Liver (tissue), 9 donors: ENCODE data around the gene ACACA. TPM values are rescaled to one million over a fixed set of nuclear protein-coding genes. Genes with fewer than 3 reads are reported as not detected.

Source experiments
- DNase-seq: peaks from one replicate; pipeline ENCODE4 v3.0.0-alpha.2; 2017; ENCODE audit warnings: low spot score
- H3K27ac ChIP-seq, 2 donors: one replicate each; pipeline ENCODE4 v1.7.0; 2013; ENCODE audit warnings: inconsistent platforms in 2 of 2, low read length in 2 of 2, control low read depth in 1 of 2, low read depth in 1 of 2, mild to moderate bottlenecking in 1 of 2
- H3K27me3 ChIP-seq, 4 donors: one replicate each; pipeline versions ENCODE4 v1.6.1 to v1.7.0; 2013; ENCODE audit warnings: low read length in 3 of 4, inconsistent platforms in 1 of 4, mild to moderate bottlenecking in 1 of 4, moderate library complexity in 1 of 4; ENCODE audit not compliant: control insufficient read depth in 4 of 4, insufficient read depth in 4 of 4
- H3K36me3 ChIP-seq, 4 donors: one replicate each; pipeline versions ENCODE4 v1.6.1 to v1.7.0; 2013; ENCODE audit warnings: low read length in 3 of 4, mild to moderate bottlenecking in 3 of 4, low read depth in 1 of 4, moderate library complexity in 1 of 4; ENCODE audit not compliant: control insufficient read depth in 4 of 4, insufficient read depth in 3 of 4
- H3K4me1 ChIP-seq, 4 donors: one replicate each; pipeline versions ENCODE4 v1.6.1 to v1.7.0; 2013; ENCODE audit warnings: low read length in 3 of 4, mild to moderate bottlenecking in 3 of 4, moderate library complexity in 1 of 4; ENCODE audit not compliant: control insufficient read depth in 4 of 4, insufficient read depth in 4 of 4
- H3K4me3 ChIP-seq, 3 donors: one replicate each; pipeline versions ENCODE4 v1.6.1 to v1.7.0; 2013; ENCODE audit warnings: low read length in 3 of 3, control low read depth in 1 of 3, low read depth in 1 of 3, mild to moderate bottlenecking in 1 of 3
- H3K9ac ChIP-seq, 2 donors: one replicate each; pipeline ENCODE4 v1.7.0; 2013; ENCODE audit warnings: low read length in 2 of 2, mild to moderate bottlenecking in 2 of 2, moderate library complexity in 2 of 2, control low read depth in 1 of 2, low read depth in 1 of 2
- H3K9me3 ChIP-seq, 4 donors: one replicate each; pipeline versions ENCODE4 v1.6.1 to v1.7.0; 2013; ENCODE audit warnings: low read length in 3 of 4; ENCODE audit not compliant: control insufficient read depth in 4 of 4
- EGR1 ChIP-seq, 2 donors: IDR thresholded peaks; 2 replicates each; pipeline ENCODE4 v1.6.1; 2016 to 2018; ENCODE audit warnings: antibody characterized with exemption in 2 of 2, low read depth in 2 of 2
- FOXA1 ChIP-seq: IDR thresholded peaks from 2 replicates; pipeline ENCODE4 v1.6.1; 2016; ENCODE audit warnings: antibody characterized with exemption
- FOXA2 ChIP-seq: IDR thresholded peaks from 2 replicates; pipeline ENCODE4 v1.6.1; 2016; ENCODE audit warnings: antibody characterized with exemption
- GABPA ChIP-seq, 2 donors: IDR thresholded peaks in 1 of 2; conservative IDR thresholded peaks in 1 of 2; 2 replicates each; pipeline ENCODE4 v1.6.1; 2016; ENCODE audit warnings: antibody characterized with exemption in 2 of 2, mild to moderate bottlenecking in 1 of 2, moderate library complexity in 1 of 2
- HNF4A ChIP-seq, 2 donors: conservative IDR thresholded peaks; 2 replicates each; pipeline ENCODE4 v1.6.1; 2016; ENCODE audit warnings: antibody characterized with exemption in 2 of 2, mild to moderate bottlenecking in 2 of 2
- HNF4G ChIP-seq: IDR thresholded peaks from 2 replicates; pipeline ENCODE4 v1.6.1; 2016; ENCODE audit warnings: antibody characterized with exemption
- JUND ChIP-seq, 2 donors: IDR thresholded peaks; 2 replicates each; pipeline ENCODE4 v1.6.1; 2016; ENCODE audit warnings: antibody characterized with exemption in 2 of 2
- NR2F2 ChIP-seq: IDR thresholded peaks from 2 replicates; pipeline ENCODE4 v1.6.1; 2016; ENCODE audit warnings: antibody characterized with exemption
- RAD21 ChIP-seq, 2 donors: IDR thresholded peaks; 2 replicates each; pipeline ENCODE4 v1.6.1; 2016; ENCODE audit warnings: antibody characterized with exemption in 2 of 2, mild to moderate bottlenecking in 2 of 2
- RXRA ChIP-seq, 2 donors: IDR thresholded peaks; 2 replicates each; pipeline ENCODE4 v1.6.1; 2017 to 2018; ENCODE audit warnings: antibody characterized with exemption in 2 of 2, mild to moderate bottlenecking in 1 of 2
- SP1 ChIP-seq: IDR thresholded peaks from 2 replicates; pipeline ENCODE4 v1.6.1; 2018; ENCODE audit warnings: antibody characterized with exemption, mild to moderate bottlenecking
- TAF1 ChIP-seq: conservative IDR thresholded peaks from 2 replicates; pipeline ENCODE4 v1.6.1; 2016; ENCODE audit warnings: antibody characterized with exemption, mild to moderate bottlenecking
- YY1 ChIP-seq: IDR thresholded peaks from 2 replicates; pipeline ENCODE4 v1.6.1; 2016; ENCODE audit warnings: antibody characterized with exemption, mild to moderate bottlenecking
- WGBS: extraction: QIAGEN DNeasy Blood & Tissue Kit; methylation state at CpG from one replicate; pipeline ENCODE4 v1.1.7; 2013; 5-methylcytosine and 5-hydroxymethylcytosine counted together
- polyA plus RNA-seq, 2 donors: library from polyadenylated mRNA; stranded (reverse) in 1 of 2; unstranded in 1 of 2; fragments of 200-250 nt in 1 of 2; fragments of >200 nt in 1 of 2; fragmentation: Nextera tagmentation in 1 of 2; extraction: Ambion mirVana in 1 of 2; gene quantifications; one replicate each; pipeline versions ENCODE4 v1.2.1 to v1.2.3, GENCODE V29; 2013 to 2015
- total RNA-seq, 2 donors: library from RNA; depleted of rRNA; stranded (reverse); fragments of >200 nt; gene quantifications; one replicate each; pipeline ENCODE4 v1.2.3, GENCODE V29; 2014
- TF ChIP-seq, protein P1 (sequence below): fragments of 150-350 bp; IDR thresholded peaks from 2 replicates; pipeline ENCODE4 v1.5.1; 2017; ENCODE audit warnings: improper control_type of control experiment, low read depth, low read length; ENCODE audit not compliant: missing input control
- TF ChIP-seq, protein P2 (sequence below): IDR thresholded peaks from 2 replicates; pipeline ENCODE4 v1.6.1; 2016; ENCODE audit warnings: antibody characterized with exemption, mild to moderate bottlenecking
- TF ChIP-seq, protein P3 (sequence below): IDR thresholded peaks from 2 replicates; pipeline ENCODE4 v1.6.1; 2016; ENCODE audit warnings: antibody characterized with exemption
- TF ChIP-seq, protein P4 (sequence below): IDR thresholded peaks from 2 replicates; pipeline ENCODE4 v1.6.1; 2016; ENCODE audit warnings: antibody characterized with exemption
- TF ChIP-seq, protein P5 (sequence below): IDR thresholded peaks from 2 replicates; pipeline ENCODE4 v1.6.1; 2016; ENCODE audit warnings: antibody characterized with exemption
- donor health status: healthy.
- donor health status: healthy.
- donor health status: healthy.
- donor health status: healthy.
- donor health status: healthy.

Gene ACACA
- total and polyA plus RNA-seq, 4 donors = 14.8 to 49.5 (median 31.2) TPM

DNA sequence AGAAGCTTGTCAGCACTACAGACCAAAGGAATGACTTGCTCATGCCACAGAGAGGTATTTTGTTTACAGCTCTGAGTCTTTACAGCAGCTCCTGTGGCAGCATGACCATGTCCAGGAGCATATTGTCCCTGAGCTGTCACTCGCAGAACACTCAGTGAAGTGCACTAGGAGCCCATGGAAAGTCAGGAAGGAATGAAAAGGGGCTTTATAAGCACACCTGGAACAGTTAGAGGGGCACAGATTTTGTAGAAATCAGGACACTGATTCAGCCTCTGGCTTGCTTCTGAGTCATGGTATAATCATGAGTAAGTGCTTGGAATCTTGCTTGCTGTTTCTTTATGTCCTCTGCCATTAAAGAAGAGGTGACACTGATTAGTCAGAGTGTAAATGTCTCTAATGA is 41.0 kb upstream of the ACACA start:
- Histone ChIP-seq H3K27ac (no peak overlapping the region), H3K9ac (no peak overlapping the region), H3K27me3 (no peaks in the 10 kb centered on the region), H3K36me3 (peaks cover 9 to 34% (median 27%) of the 10 kb centered on the region in 4 donors), H3K4me3 (no peak overlapping the region), H3K4me1 (peaks cover 0 to 3% (median 0%) of the 10 kb centered on the region in 4 donors), H3K9me3 (no peaks in the 10 kb centered on the region)
- 91% methylated on average over 1 of the region's 1 CpG for WGBS
- no peak for DNase-seq
- TF ChIP-seq HNF4A (conservative IDR thresholded peaks at IDR 0.05) (no peak), FOXA2 (no peak), FOXA1 (no peak), JUND (IDR thresholded peaks at IDR 0.05) (no peak), TAF1 (no peak), RAD21 (IDR thresholded peaks at IDR 0.05) (no peak), GABPA (IDR thresholded peaks at IDR 0.05 in 1 of 2, conservative IDR thresholded peaks at IDR 0.05 in 1 of 2) (no peak), HNF4G (no peak), YY1 (no peak), EGR1 (IDR thresholded peaks at IDR 0.05; ENCODE audit: low read depth in 2 of 2) (no peak)
- TF ChIP-seq, protein P1, sequence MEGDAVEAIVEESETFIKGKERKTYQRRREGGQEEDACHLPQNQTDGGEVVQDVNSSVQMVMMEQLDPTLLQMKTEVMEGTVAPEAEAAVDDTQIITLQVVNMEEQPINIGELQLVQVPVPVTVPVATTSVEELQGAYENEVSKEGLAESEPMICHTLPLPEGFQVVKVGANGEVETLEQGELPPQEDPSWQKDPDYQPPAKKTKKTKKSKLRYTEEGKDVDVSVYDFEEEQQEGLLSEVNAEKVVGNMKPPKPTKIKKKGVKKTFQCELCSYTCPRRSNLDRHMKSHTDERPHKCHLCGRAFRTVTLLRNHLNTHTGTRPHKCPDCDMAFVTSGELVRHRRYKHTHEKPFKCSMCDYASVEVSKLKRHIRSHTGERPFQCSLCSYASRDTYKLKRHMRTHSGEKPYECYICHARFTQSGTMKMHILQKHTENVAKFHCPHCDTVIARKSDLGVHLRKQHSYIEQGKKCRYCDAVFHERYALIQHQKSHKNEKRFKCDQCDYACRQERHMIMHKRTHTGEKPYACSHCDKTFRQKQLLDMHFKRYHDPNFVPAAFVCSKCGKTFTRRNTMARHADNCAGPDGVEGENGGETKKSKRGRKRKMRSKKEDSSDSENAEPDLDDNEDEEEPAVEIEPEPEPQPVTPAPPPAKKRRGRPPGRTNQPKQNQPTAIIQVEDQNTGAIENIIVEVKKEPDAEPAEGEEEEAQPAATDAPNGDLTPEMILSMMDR = no peak
- TF ChIP-seq, protein P2, sequence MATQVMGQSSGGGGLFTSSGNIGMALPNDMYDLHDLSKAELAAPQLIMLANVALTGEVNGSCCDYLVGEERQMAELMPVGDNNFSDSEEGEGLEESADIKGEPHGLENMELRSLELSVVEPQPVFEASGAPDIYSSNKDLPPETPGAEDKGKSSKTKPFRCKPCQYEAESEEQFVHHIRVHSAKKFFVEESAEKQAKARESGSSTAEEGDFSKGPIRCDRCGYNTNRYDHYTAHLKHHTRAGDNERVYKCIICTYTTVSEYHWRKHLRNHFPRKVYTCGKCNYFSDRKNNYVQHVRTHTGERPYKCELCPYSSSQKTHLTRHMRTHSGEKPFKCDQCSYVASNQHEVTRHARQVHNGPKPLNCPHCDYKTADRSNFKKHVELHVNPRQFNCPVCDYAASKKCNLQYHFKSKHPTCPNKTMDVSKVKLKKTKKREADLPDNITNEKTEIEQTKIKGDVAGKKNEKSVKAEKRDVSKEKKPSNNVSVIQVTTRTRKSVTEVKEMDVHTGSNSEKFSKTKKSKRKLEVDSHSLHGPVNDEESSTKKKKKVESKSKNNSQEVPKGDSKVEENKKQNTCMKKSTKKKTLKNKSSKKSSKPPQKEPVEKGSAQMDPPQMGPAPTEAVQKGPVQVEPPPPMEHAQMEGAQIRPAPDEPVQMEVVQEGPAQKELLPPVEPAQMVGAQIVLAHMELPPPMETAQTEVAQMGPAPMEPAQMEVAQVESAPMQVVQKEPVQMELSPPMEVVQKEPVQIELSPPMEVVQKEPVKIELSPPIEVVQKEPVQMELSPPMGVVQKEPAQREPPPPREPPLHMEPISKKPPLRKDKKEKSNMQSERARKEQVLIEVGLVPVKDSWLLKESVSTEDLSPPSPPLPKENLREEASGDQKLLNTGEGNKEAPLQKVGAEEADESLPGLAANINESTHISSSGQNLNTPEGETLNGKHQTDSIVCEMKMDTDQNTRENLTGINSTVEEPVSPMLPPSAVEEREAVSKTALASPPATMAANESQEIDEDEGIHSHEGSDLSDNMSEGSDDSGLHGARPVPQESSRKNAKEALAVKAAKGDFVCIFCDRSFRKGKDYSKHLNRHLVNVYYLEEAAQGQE = no peak

DNA sequence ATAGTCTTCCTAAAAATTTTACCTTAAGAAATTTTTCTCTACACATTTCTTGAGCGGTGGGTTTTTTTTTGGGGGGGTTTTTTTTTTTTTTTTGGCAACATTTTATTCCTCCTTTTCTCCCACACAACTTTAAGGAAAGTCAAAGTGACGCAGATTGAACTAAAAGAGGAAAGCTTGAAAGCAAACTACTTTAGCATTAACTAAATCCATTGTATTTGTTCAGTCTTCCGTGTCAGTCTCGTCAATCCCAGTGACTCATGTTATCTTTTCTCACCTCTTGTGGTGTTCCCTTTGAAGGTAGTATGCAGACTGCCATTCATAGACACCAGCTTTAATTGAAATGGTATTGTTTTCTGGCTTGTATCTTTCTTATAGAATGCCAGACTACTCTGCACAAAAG is 39.4 kb upstream of the ACACA start:
- no peaks in the 10 kb centered on the region for H3K4me1 ChIP-seq
- H3K27me3 ChIP-seq = no peaks in the 10 kb centered on the region
- H3K4me3 ChIP-seq = no peak overlapping the region
- peaks cover 9 to 46% (median 35%) of the 10 kb centered on the region in 4 donors for H3K36me3 ChIP-seq
- DNase-seq = no peak
- no peak overlapping the region for H3K9ac ChIP-seq
- no peak overlapping the region for H3K27ac ChIP-seq
- TF ChIP-seq, protein P1 = no peak
- TF ChIP-seq YY1 (no peak), RXRA (IDR thresholded peaks at IDR 0.05) (no peak), HNF4G (no peak), JUND (IDR thresholded peaks at IDR 0.05) (no peak), SP1 (no peak), EGR1 (IDR thresholded peaks at IDR 0.05; ENCODE audit: low read depth in 2 of 2) (no peak), HNF4A (conservative IDR thresholded peaks at IDR 0.05) (no peak), TAF1 (no peak), FOXA2 (no peak), FOXA1 (no peak), RAD21 (IDR thresholded peaks at IDR 0.05) (no peak), GABPA (IDR thresholded peaks at IDR 0.05 in 1 of 2, conservative IDR thresholded peaks at IDR 0.05 in 1 of 2) (no peak), NR2F2 (no peak)
- TF ChIP-seq, protein P3, sequence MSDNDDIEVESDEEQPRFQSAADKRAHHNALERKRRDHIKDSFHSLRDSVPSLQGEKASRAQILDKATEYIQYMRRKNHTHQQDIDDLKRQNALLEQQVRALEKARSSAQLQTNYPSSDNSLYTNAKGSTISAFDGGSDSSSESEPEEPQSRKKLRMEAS = no peak
- TF ChIP-seq, protein P4, sequence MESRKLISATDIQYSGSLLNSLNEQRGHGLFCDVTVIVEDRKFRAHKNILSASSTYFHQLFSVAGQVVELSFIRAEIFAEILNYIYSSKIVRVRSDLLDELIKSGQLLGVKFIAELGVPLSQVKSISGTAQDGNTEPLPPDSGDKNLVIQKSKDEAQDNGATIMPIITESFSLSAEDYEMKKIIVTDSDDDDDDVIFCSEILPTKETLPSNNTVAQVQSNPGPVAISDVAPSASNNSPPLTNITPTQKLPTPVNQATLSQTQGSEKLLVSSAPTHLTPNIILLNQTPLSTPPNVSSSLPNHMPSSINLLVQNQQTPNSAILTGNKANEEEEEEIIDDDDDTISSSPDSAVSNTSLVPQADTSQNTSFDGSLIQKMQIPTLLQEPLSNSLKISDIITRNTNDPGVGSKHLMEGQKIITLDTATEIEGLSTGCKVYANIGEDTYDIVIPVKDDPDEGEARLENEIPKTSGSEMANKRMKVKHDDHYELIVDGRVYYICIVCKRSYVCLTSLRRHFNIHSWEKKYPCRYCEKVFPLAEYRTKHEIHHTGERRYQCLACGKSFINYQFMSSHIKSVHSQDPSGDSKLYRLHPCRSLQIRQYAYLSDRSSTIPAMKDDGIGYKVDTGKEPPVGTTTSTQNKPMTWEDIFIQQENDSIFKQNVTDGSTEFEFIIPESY = no peak
- TF ChIP-seq, protein P2 = no peak
- TF ChIP-seq, protein P5, sequence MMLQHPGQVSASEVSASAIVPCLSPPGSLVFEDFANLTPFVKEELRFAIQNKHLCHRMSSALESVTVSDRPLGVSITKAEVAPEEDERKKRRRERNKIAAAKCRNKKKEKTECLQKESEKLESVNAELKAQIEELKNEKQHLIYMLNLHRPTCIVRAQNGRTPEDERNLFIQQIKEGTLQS = no peak
- H3K9me3 ChIP-seq = no peaks in the 10 kb centered on the region
- 93% methylated on average over 4 of the region's 4 CpGs for WGBS
